Activated CD8-positive, alpha-beta memory T cell treated with anti-CD3 and anti-CD28 coated beads for 36 hours (primary cell): ENCODE data around the gene TARS2. TPM values are rescaled to one million over a fixed set of nuclear protein-coding genes. Genes with fewer than 3 reads are reported as not detected.

Experiments
- CTCF ChIA-PET: fragments of 350-600 bp; sonication (Branson Sonifier 250); formaldehyde crosslinking; loops from one replicate; lab custom pipeline; 2021; ENCODE audit warnings: antibody characterized with exemption; lab: Charles Lee
- POLR2A ChIA-PET: fragments of 350-600 bp; sonication (Branson Sonifier 250); formaldehyde crosslinking; loops from one replicate; lab custom pipeline; 2021; ENCODE audit warnings: antibody characterized with exemption; lab: Charles Lee
- total RNA-seq, 2 experiments: library from RNA; stranded (reverse); gene quantifications; one replicate each; pipeline ENCODE4 v1.2.3, GENCODE V29; 2021

The TARS2 gene
- total RNA-seq, 2 experiments from 2014 or later: 53.5 to 56.2 TPM

GRCh38 chr1:150528196-150528595 is 41.0 kb downstream of the TARS2 start:
- CTCF ChIA-PET: no interaction called here
- POLR2A ChIA-PET: no interaction called here

- POLR2A ChIA-PET: no interaction called here
- CTCF ChIA-PET: no interaction called here
Observed at GRCh38 chr1:150529017-150529416, 41.8 kb downstream of the TARS2 start.

GRCh38 chr1:150530491-150531159 is 43.4 kb downstream of the TARS2 start:
- ChIA-PET POLR2A (no interaction called here), CTCF (interaction anchor here (2.6 kb wide), 1 partner anchor 30 kb away, joined by 12 read pairs; no protein-coding TSS in a partner anchor)

DNA sequence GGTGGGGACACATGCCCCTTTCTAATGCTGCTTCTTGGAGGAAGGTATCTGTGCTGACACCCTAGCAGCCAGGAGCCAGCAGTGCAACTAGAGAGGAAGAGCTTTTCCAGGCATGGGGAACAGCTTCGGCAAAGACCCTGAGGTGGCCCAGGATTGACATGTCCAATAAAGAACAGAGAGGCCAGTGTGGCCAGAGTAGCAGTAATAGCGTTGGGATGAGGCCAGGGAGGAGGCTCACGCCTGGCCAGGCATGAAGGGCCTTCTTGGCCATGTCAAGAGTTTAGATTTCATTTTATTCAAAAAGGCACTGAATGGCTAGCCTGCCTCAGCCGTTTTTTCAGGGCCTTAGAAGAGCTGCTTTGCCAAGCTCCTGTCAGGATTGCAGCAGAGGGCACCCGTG is 45.6 kb downstream of the TARS2 start:
- ChIA-PET POLR2A (interaction anchor here (1.0 kb wide), 1 partner anchor 17 kb away, joined by 3 read pairs; no protein-coding TSS in a partner anchor), CTCF (interaction anchor here (0.6 to 2.6 kb wide), 12 partner anchors 9 to 353 kb away, joined by 3 to 12 read pairs (median 3); partner anchors contain the start of genes ECM1 and FALEC)

DNA sequence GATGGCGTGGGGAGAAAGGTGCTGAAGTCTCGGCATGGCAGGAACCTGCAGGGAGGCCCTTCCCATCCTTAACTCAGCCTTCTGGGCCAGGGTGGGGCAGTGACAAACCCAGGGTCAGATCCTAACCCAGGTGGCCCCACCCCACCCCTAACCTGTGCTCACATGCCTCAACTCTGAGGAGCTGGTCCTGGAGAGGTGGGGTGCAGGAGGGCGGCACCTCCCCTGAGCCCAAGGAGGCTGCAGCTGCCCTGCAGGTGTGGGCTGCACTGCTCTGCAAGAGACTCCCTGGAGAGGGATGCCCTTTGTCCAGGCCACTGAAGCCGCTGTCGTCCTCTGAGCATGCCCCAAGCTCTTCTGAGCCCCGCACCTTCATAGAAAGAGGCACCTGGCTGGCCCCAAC is 46.8 kb downstream of the TARS2 start:
- POLR2A ChIA-PET: no interaction called here
- CTCF ChIA-PET: interaction anchor here (1.5 to 2.5 kb wide), 2 partner anchors 17 to 278 kb away, joined by 3 to 10 read pairs; partner anchors contain the start of gene FALEC

DNA sequence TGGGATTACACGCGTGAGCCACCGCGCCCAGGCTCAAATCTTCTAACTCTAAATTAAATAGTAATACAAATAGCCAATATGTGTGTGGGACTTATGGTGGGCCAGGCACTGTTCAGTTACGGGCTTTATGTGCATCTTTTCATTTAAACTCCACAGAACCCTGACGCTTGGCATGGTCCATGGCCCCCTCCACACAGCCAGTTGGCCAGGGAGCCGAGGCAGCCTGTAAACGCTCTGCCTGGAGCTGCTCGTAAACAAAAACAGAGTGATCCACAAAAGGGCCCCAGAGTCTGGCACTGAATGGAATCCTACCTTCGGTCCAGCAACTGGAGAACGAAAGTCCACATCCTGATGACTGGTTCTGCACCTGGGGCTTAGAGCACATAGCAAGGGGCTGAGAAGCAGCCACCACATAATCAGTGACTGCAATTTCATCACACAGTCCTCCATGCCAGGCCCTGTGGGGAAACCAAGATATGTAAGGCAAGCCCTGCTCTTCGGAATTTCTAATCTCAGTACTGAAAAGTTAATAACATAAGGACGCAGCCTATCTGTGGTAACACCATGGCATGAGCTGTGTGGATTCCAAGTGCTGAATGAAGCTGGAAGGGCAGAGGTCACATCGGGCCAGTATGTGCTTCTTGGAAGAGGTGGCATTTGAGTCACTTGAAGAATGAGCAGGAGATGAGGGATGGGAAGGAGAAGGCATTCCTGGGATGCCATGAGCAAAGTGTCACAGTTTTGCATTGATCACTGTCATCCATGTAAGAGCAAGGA is 48.5 kb downstream of the TARS2 start:
- ChIA-PET CTCF (interaction anchor here (0.6 kb wide), 1 partner anchor 445 kb away, joined by 3 read pairs; no protein-coding TSS in a partner anchor), POLR2A (no interaction called here)

GRCh38 chr1:150536836-150537731 is 49.9 kb downstream of the TARS2 start:
- ChIA-PET POLR2A (no interaction called here), CTCF (interaction anchor here (0.6 to 1.2 kb wide), 2 partner anchors 11 to 24 kb away, joined by 3 to 4 read pairs; no protein-coding TSS in a partner anchor)

DNA sequence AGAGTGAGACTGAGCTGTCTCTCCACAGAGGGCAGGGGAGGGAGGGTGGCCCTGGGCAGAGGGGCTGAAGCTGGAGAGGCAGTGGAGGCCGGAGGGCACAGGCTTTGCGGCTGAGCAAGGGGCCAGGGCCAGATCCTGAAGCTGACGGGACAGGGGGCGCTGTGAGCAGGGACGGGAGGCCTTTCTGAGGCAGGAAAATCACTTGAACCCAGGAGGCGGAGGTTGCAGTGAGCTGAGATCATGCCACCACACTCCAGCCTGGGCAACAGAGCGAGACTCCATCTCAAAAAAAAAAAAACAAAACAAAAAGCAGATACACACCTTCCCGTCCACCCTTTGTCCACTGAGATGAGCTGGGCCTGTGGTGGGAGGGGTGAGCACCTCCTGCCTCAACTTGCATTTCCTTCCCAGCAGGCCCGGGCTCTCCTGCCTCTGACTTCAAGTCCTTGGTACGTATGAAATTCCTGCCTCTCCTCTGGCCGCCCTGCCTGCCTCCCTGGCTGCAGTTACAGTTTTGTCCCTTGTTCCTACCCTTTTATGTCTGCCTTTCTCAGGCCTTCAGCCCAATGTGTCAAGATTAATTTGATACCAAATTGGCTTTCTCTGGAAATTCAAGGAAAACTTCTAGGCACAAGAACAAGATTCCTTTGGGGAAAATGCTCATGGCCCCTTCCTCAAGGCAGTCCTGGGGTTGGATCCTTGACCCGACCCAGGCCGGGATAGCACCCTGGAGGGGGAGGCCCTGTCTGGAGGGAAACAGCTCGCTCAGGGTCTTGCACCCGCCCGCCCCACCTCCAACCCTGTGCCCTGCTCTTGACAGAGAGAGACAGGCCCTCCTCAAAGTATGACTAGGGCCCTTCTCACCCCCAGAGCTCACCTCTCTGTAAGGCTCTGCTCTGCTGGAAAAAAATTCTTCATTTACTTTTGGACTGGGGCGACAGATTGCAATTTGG is 50.8 kb downstream of the TARS2 start:
- ChIA-PET POLR2A (no interaction called here), CTCF (interaction anchor here (1.2 to 1.8 kb wide), 2 partner anchors 23 kb away, joined by 4 read pairs; no protein-coding TSS in a partner anchor)

DNA sequence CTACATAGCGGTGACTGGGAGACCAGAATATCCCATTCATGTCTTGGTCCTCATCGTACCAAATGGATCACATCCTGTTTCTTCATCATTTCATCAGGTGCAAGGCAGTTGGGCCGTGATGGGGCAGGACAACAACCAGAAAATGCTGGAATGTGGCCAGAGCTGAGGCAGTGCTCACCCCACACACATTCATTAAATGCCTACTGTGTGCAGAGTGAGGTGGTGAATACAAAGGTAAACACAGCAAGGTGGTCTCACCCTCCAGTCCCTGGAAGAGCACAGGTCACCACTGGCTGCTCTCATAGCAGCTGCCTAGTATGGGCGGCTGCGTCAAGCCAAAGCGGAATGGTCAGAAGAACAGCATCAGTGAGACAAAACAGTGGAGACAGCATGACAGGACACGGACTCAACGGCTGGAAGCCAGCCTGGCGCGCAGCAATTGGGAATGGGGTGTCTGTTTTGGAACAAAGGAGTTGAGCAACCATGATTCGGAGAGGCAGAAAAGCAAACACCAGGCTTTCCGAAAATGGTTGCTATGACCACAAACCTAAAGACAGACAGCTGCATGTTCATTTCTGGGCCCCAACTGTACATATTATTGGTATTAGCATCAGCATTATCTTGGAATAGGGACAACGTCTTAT is 56.4 kb downstream of the TARS2 start:
- POLR2A ChIA-PET: interaction anchor here (0.5 kb wide), 1 partner anchor 387 kb away, joined by 7 read pairs; no protein-coding TSS in a partner anchor
- CTCF ChIA-PET: interaction anchor here (1.0 to 1.2 kb wide), 2 partner anchors 27 to 57 kb away, joined by 3 read pairs; no protein-coding TSS in a partner anchor

GRCh38 chr1:150544204-150544603 is 57.0 kb downstream of the TARS2 start:
- CTCF ChIA-PET: interaction anchor here (0.8 to 1.0 kb wide), 2 partner anchors 27 to 28 kb away, joined by 3 read pairs; no protein-coding TSS in a partner anchor
- POLR2A ChIA-PET: interaction anchor here (0.5 kb wide), 1 partner anchor 387 kb away, joined by 7 read pairs; no protein-coding TSS in a partner anchor

DNA sequence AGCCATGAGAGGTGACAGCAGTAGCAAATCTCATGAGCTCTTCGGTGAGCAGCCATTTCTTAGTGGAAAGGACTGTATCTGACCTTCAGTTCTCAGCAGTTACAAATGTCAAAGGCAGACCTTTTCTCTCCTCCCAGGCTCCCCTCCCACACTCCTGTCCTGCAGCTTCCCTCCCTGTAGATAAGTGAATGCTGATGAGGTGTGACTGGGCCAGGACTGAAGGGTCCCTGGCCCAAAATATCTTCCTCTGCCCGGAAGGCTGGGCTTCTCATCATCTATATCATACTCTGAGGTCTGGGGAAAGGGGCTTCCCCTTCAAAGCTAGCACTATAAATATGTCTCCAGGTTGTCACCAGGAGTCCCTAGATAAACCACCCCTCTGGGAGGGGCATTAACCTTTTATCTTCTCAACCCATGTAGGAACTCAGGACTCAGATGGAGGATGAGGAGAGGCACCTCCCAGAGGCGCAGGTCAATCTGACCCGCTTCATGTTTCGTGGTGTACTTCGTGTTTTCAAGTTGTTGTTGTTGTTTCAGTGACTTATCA is 58.3 kb downstream of the TARS2 start:
- CTCF ChIA-PET: no interaction called here
- POLR2A ChIA-PET: interaction anchor here (0.6 kb wide), 1 partner anchor 388 kb away, joined by 6 read pairs; no protein-coding TSS in a partner anchor

DNA sequence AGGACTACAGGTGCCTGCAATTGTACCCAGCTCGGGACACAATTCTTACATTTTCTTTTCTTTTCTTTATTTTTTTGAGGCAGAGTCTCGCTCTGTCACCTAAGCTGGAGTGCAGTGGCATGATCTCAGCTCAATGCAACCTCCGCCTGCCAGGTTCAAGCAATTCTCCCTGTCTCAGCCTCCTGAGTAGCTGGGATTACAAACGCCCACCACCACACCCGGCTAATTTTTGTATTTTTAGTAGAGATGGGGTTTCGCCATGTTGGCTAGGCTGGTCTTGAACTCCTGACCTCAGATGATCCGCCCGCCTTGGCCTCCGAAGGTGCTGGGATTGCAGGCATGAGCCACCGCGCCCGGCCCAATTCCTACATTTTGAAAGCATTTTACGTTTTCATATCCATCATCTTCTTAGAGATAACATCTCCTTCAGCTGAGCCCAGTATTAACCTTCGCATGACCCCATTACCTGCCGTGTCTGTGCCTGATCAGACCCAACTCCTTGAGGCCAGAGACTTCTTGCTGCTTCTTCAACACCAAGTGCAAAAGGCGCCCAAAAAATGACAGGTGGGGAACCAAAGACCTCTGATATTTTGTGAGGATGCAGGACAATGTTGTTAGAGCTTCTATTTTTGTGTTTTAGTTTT is 59.2 kb downstream of the TARS2 start:
- POLR2A ChIA-PET: no interaction called here
- CTCF ChIA-PET: interaction anchor here (0.7 kb wide), 1 partner anchor 14 kb away, joined by 4 read pairs; no protein-coding TSS in a partner anchor

DNA sequence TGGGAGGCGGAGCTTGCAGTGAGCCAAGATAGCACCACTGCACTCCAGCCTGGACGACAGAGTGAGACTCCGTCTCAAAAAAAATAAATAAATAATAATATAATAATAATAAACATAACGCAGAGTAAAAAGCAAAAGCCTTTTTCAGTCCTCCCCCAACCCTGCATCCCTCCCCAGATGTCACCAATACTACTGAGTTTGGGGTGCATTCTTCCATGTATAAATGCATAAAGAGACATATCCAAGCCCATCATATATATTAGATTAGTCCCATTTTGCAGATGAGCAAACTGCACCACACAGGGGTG is 61.1 kb downstream of the TARS2 start:
- POLR2A ChIA-PET: interaction anchor here (1.0 to 1.1 kb wide), 2 partner anchors 12 to 19 kb away, joined by 3 to 6 read pairs; no protein-coding TSS in a partner anchor
- CTCF ChIA-PET: interaction anchor here (0.6 to 1.6 kb wide), 5 partner anchors 11 to 310 kb away, joined by 3 to 5 read pairs (median 4); no protein-coding TSS in a partner anchor

DNA sequence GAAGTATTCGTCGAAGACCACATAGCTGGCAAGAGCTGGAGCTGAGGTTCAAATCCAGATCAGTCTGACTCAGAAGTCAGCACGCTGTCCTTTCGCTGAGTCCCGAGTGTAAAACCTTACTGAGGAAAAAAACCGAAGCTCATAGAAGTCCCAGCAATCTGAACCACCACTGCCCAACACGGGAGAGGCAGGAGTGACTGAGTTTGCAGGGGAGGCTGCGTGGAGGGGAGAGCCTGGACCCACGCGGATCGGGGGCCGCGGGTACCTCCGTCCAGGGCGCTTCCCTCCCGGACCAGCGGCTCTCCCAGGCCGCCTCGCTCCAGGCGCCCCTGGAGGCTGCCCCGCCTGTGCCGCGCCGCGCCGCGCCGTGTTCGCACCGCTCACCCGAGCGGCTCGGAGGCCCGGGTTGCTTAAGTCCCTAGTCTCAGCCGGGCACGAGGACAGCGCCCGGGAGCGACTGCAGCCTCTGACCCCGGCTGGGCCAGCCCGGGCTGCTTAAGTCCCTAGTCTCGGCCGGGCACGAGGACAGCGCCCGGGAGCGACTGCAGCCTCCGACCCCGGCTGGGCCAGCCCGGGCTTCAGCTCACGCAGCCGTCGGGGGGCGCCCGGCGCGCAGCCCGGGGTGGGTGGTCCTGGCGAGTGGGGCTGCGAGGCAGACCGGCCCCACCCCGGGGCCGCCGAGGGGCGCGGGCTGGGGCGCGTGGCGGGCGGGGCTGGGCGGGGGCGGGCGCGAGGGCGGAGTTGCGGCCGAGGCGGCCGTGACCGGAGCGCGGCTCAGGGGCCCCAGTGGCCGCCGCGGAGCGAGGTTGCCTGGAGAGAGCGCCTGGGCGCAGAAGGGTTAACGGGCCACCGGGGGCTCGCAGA is 61.6 kb downstream of the TARS2 start, which contains the start of gene ADAMTSL4:
Gene ADAMTSL4, plus strand, starts transcription at position 777 of the 864 bp plus-strand sequence. CDS start 2,881 bp downstream, outside the sequence.
- CTCF ChIA-PET: interaction anchor here (0.6 to 1.6 kb wide), 6 partner anchors 10 to 310 kb away, joined by 3 to 5 read pairs (median 4); no protein-coding TSS in a partner anchor

More for the DNA sequence above, 61.6 kb downstream of the TARS2 start, which contains the start of gene ADAMTSL4:
- POLR2A ChIA-PET: interaction anchor here (0.7 to 1.6 kb wide), 6 partner anchors 12 to 244 kb away, joined by 3 to 6 read pairs (median 3); partner anchors contain the start of gene MCL1
